Panc1 (cell line): ENCODE measurements around the gene MSH3.

Experiments used
- POLR2AphosphoS5 ChIP-seq: IDR thresholded peaks from 2 replicates; pipeline ENCODE4 v1.6.1; 2012; ENCODE audit warnings: mild to moderate bottlenecking, low read depth, low read length, moderate library complexity
- TF ChIP-seq, protein P1 (sequence below): fragments of 450-650 bp; IDR thresholded peaks from 2 replicates; pipeline ENCODE4 v1.5.1; 2017; ENCODE audit warnings: mild to moderate bottlenecking

DNA sequence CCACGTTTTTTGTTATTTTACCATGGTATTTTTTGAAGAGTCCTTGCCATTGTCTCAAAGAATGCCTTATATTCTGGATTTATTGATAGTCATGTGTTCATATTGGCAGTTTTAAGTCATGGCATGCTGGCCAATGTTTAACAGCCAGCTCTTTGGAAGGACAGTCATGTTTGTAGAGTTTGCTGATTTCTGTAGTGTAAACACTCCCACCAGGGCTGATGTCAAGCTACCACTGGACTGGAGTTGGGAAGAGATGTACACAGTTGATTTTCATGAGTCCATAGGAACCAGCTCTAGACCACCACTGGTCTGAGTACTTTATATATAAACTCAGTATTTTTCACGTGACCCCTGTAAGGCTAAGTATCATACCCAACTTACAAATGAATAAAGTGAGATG is 125.6 kb downstream of the MSH3 start:
- TF ChIP-seq, protein P1, sequence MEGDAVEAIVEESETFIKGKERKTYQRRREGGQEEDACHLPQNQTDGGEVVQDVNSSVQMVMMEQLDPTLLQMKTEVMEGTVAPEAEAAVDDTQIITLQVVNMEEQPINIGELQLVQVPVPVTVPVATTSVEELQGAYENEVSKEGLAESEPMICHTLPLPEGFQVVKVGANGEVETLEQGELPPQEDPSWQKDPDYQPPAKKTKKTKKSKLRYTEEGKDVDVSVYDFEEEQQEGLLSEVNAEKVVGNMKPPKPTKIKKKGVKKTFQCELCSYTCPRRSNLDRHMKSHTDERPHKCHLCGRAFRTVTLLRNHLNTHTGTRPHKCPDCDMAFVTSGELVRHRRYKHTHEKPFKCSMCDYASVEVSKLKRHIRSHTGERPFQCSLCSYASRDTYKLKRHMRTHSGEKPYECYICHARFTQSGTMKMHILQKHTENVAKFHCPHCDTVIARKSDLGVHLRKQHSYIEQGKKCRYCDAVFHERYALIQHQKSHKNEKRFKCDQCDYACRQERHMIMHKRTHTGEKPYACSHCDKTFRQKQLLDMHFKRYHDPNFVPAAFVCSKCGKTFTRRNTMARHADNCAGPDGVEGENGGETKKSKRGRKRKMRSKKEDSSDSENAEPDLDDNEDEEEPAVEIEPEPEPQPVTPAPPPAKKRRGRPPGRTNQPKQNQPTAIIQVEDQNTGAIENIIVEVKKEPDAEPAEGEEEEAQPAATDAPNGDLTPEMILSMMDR: no peak
- no peak for TF ChIP-seq POLR2AphosphoS5
